ENCODE results near the gene ABHD6. TPM values are rescaled to one million over a fixed set of nuclear protein-coding genes. Genes with fewer than 3 reads are reported as not detected.
"Not testable (repeated sequence)": the region's sequence is repeated elsewhere in the genome, so short reads cannot be mapped to it uniquely, and the experiment has no call there.

ABHD6 gene
- total RNA-seq, 1 donor from 2014 or later: 6.1 TPM

DNA sequence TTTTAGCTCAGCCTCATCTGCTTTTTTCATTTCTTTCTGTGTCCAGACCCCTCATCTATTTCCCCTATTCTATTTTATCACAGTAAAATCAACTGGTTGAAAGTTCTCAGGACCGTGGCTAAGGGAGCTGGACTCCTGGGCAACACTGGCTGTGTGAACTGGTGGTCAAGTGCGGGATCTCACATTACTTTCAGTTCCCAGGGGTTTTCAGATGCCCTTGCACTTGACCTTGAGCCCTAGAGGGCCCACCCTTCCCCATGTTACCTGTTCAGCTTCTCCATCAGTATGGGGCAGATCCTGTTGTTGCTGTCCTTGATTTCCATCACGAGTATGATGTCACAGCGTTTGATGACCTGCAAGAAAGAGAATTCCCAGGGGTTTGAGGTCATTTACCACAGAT, 29.6 kb upstream of the ABHD6 start:
- no peak for DNase-seq (ENCODE audit: low read depth)

DNA sequence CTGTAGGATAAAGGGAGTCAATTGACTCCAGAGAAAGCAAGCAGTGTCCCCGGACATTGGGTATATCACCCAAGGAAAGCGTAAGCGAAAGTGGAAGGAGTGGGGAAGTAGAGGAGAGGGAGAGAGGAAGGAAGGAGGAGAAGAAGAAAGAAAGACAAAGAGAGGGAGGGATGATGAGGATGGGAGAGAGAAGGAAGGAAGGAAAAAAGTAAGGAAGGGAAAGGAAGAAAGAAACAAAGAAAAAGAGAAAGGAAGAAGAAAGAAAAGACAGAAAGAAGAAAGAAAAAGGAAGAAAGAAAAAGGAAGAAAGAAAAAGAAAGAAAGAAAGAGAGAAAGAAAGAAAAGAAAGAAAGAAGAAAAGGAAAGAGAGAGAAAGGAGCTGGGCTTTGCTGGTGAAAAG, 27.7 kb upstream of the ABHD6 start:
- DNase-seq (ENCODE audit: low read depth): no peak

DNA sequence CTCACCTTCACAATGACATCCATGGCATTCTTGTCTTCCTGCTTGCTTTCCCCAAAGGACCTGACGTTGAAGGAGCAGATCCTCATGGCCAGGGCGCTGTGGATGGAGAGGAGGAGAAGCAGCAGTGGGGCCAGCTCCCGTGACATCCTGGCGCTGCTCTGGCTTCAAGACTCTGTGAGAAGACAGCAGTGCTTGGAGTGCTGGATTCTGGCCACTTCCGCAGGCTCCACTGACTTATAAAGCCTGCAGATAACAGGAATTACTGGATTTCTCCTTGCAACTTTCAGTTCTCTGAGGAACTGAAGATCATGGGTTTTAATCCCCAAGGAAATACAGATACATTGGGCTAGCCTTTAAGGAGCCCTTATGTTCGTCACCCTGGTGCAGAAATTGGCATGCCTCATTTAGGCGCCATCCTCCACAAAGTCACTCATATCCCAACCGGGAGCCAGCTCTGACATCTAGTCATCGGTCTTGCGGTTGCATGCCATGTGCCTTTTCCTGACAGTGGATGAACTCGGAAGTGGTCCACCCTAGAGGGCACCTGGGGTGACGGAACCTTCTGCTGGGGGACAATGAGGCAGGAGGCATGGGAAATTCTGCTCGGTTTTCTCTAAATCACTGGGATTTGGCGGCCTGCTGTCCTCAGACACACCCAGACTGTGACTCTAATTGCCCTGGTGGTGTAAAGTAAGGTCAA, 26.7 kb upstream of the ABHD6 start, which contains the start of gene DNASE1L3:
Gene DNASE1L3 (minus strand): TSS at position 212 of the 700 bp plus-strand sequence. CDS start 66 bp downstream, at position 146.
- no peak for DNase-seq (ENCODE audit: low read depth)

DNA sequence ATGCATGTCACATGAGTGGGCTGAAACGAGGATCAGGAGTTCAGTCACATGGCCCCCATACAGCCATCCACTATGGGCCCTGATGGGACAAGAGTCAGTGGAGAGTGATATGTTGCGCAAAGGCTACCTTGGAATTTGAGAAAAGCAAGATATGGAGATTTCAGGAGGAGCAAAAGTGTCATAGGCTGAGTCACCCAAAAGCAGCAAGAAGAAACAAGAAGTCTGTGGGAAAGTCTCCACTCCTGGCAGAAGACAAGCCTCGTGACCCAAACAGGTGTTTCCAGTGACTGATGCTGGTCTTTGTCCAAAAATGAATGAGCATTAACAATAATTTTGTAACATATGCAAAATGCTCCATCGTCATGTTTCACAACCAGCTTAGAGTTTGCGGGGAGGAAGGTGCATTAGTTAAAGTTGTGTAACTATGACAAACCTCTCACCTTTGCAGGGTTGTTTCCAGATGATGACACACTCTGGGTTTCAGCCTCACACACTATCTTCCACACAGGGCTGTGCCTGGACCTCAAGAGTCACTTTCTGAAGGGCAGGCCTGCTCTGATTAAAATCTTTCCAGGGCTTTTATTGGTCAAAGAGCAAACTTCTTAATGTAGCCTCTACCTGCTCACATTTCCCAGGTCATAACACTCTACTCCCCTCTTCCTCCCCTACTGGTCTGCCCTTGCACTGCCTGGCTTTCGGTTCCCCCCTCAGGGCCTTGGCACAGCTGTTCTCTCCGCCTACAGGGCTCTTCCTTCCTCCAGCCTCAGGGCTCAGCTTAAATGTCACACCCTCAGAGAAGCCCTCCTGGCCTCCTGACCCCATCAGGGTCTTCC, 22.9 kb upstream of the ABHD6 start:
- peak; percentile 55 for DNase-seq (ENCODE audit: low read depth)

DNA sequence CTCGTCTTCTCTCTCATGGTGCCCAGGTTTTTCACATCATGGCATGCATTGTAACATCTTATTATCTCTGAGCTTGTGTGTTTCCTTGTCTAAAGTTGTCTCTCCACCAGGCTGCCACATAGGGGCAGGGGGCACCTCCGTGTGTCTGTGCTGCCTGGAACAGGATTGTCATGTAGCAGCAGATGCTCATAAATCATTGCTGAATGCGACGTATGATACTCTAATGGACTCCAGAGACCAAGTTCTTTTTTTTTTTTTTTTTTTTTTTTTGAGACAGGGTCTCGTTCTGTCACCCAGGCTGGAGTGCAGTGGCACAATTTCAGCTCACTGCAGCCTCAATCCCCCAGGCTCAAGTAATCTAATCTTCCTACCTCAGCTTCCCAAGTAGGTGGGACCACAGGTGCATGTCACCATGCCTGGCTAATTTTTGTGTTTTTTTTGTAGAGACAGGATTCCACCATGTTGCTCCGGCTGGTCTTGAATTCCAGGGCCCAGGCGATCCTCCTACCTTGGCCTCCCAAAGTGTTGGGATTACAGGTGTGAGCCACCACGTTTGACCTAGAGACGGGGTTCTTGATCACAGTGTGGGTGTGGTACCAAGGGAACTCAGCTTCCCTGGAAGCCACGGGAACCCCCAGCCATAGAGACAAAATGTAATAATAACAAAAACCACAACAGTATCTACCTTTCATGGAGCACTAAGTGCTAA, 22.1 kb upstream of the ABHD6 start:
- DNase-seq (ENCODE audit: low read depth): no peak

DNA sequence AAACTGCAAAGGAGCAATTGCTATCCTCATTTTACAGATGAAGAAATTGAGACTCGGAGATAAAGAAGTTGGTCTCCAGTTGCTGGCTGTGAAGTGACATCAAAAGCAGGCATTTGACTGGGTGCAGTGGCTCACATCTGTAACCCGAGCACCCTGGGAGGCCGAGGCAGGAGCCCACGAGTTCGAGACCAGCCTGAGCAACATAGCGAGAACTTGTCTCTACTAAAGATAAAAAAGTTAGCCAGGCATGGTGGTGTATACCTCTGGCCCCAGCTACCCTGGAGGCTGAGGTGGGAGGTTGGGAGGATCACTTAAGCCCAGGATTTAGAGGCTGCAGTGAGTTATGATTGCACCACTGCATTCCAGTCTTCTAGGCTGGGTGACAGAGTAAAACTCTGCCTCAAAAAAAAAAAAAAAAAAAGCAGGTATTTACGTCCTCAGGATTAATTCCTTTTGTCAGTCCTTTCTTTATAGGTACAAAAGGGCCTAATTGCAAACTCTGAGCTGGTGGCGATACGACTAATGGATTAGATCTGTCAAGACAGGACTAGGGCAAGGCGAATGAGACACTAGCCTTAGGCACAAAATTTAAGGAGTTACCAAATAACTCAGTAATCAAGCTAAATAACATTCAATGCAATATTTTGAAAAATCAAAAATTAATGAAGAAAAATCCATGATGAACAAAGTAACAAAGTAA, 20.9 kb upstream of the ABHD6 start:
- no peak for DNase-seq (ENCODE audit: low read depth)

DNA sequence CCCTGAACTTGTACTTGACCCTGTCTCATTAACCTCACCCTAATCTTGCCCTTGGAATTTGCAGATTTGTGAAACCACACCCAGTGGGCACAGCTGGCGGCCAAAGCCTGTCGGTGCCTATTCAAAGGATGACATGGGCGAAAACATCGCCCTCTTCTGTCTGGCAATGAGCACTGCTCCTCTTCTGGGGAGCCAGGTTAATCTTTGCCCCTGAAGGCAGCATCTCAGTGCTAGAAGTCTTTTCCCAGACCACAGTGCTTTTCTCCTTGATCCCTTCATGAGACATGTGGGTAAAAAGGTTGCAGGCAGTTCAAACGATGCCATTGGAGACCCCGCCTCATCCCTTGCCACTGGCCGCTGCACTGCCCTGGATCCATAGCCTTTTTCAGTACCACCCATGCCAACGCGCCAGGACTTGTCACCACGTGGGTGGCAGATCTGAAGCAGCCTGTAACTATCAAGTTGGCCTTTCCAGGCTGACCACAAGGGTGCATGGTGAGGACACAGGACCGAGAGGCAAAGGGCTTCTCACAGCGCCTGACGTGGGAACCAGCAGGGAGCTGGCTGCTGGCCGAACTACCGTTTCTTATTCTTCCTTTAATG, 20.3 kb upstream of the ABHD6 start:
- DNase-seq (ENCODE audit: low read depth): peak; percentile 81

DNA sequence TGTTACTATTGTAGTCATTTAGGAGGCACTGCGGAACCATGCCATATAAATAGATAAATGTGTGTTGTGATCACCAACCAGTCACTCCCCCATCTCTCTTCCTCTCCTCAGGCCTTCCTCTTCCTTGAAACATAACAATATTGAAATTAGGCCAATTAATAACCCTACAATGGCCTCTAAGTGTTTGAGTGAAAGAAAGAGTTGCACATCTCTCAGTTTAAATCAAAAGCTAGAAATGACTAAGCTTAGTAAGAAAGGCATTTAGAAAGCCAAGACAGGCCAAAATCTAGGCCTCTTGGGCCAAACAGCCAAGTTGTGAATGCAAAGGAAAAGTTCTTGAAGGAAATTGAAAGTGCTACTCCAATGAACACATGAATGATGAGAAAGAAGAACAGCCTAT, 18.7 kb upstream of the ABHD6 start:
- DNase-seq (ENCODE audit: low read depth): no peak

DNA sequence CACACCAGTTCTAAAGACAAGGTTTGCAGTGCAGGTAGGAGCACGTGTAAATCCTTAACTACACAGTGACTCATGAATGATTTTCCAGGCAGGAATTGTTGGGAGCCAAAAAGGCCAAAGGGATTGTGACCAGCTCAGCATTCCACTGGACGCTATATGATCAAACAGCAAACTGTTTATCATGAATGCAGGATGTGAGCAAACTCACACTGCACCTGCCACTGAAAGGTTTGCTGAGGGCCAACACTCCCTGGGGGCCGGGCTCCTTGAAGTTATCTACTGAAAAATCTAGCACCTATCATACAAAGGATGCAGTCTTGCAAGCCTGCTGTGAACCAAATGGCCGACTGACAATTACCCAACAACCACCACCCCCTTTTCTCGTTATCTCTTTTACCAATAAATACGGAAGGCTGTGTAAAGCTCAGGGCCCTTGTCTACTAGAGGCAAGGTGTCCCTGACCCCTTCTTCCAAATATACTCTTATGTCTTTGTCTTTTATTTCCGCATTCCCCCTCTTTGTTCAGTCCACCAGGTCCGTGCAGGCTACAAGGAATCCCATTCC, 15.3 kb upstream of the ABHD6 start:
- DNase-seq (ENCODE audit: low read depth): no peak

DNA sequence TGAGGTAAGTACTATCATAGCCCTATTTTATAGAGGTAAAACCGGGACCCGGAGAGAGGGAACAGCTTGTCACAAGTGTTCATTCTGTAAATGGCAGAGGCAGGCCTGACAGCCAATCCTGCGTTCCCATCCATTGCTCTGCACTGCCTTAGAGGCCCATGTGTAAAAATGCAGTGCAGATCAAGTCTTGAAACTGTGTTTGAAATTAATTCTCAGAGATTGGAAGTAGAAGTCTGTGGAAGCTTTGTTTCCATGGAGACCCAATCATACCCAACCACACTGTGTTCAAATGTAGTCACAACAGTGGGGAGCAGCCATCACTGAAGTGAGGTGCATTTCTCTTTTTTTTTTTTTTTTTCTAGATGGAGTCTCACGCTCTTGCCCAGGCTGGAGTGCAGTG, 13.7 kb upstream of the ABHD6 start:
- no peak for DNase-seq (ENCODE audit: low read depth)

DNA sequence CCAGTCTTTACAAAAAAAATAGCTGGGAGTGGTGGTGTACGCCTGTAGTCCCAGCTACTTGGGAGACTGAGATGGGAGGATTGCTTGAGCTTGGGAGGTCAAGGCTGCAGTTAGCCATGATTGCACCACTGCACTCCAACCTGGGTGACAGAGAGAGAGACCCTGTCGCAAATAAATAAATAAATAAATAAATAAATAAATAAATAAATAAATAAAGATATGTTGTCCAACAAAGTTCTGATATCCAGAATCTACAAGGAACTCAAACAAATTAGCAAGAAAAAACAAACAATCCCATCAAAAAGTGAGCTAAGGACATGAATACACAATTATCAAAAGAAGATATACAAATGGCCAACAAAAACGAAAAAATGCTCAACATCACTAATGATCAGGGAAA, 9.7 kb upstream of the ABHD6 start:
- not testable (repeated sequence) for DNase-seq (ENCODE audit: low read depth)

DNA sequence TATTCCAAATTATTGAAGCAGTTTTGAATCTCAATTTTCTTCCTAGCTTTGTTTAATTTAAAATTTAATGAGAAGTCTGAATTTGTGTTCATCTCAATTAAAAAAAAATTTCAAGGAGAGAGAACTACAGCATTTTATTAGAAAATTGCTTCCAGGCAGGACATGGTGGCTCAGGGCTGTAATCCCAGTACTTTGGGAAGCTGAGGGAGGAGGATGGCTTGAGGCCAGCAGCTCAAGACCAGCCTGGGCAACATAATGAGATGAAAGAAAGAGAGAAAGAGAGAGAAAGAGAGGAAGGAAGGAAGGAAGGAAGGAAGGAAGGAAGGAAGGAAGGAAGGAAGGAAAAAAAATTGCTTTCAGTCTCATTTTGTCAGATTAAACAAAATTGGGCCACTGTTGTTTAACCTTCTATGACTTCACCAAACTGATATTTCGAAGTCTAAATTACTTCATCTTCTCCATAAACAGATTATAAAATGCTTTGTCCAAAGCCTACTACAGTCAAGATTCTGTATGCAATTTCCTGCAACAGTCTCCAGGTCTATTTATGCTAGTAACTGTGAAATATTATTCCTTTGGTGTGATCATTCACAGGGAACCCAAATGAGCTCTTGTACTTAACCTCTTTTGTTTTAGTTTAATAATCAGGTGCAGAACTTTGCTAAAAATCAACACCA, 6.6 kb upstream of the ABHD6 start:
- no peak for DNase-seq (ENCODE audit: low read depth)

DNA sequence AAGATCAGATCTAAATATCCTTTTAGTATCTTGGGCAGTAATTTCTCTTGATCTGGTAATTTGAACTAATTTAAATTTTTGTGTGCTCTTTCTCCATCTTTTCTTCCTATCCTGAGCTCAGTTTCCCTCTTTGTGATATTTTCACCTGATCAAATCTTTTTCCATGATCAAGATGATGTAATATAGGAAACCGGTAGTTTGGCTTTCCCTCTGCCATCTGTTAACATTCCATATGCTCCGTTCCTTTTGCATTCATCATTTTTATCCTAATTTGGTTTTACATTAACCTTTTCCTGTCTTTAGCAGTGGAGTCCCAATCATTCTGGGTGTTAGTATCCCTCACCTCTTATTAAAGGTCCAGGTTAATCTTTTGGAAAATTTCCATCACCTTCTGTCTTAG, 5.9 kb upstream of the ABHD6 start:
- DNase-seq (ENCODE audit: low read depth): no peak

DNA sequence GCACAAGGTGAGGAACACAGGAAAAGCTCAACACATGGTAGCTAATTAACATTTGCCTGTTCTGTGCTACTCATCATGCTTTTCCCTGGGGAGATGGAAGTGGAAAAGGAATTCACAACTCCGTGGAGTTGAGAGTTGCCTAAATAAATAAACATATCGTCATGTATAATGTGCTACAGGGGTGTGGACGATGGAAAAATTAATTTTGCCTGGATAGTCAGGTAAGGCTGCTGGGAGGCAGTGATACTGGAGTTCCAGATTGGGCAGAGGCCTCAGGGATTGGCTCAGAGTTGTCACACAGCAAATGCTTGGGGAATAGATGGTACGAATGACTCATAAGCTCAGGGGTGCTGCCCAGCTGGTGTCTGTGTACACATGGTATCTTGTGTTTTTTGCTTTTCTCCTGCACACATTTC, 3.1 kb upstream of the ABHD6 start:
- peak; percentile 69 for DNase-seq (ENCODE audit: low read depth)

DNA sequence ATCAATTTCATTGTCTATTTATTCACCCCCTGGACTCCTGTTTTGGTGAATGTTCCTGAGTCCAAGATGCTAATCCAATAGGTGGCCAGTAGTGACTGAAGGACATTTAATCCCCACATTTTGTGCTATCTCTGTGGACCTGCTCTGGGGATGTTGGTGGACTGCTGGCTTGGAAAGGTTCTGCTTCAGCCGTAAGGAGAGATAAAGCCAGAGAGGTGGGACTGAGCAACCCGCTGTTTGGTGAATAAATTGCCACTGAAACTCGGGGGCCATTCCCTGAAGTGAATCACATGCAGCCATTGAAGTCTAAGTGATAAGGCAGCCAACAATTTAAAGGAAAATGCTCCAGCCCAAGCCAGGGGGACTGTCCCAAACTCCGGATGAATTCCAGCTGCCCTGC, 1.6 kb upstream of the ABHD6 start:
- no peak for DNase-seq (ENCODE audit: low read depth)

DNA sequence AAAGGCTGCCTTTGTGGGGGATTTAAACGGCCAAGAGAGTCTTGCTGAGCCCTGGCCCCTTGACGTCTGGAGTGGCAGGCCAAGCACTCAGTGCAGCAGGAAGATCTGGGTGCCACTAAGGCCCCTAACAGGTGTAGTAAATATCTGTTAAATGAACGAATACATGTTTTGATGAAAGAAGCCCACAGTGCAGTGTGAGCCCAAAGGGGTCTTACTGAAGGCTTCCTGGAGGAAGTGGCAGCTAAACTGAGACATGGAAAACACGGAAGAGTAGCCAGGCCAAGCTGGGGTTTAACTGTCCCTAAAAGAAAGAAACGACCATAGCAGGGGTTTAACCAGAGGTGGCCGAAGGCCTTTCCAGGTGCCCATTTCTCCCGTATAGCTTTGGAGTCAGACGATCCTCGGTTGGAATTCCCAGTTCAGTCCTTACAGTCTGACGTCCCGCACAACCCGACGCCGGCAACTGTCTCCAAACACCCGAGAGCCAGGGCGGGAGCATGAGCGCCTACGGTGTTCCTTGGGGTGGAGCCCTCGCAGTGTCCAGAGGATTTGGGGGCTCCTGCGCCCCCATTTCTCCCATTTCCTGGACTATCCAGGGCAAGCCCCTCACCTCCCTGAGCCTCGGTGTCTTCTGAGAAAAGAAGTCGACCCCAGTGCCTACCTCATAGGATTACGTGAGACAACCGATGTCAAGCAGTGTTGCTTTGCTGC, 910 bp upstream of the ABHD6 start:
- DNase-seq (ENCODE audit: low read depth): no peak

DNA sequence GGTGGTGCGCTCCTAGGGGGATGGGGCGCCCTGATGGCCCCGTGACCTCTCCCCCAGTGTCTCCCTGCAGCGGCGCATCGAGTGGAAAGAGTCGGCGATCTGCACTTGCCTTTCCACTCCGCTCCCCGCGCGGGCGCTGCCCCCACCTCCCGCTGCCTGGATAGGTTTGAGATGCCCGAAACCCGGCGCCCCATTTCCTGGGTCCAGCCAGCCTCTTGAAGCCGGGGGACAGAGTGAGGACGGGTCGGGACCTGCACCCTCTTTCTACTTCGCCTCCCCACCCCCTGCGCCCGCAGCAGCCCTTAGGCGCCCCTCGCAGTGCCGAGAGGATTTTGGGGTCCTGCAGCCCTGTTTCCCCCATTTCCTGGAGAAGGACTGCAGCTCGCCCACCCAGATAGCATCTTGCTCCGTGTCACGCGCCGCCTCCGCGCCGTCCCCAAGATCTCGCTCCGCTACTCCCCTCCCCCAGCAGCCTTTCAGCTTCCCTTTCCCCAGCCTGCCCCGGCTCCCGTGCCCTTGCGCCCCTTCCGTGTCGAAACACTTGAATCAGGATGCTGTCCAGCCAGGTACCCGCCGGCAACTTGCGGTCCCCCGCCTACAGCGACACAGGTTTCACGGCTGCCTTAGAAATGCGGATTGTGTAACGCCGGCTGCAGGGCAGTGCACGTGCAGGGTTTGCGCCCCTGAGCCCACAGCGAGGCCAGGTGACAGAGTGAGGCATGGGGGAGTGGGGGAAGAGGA, 519 bp downstream of the ABHD6 start:
- no peak for DNase-seq (ENCODE audit: low read depth)

DNA sequence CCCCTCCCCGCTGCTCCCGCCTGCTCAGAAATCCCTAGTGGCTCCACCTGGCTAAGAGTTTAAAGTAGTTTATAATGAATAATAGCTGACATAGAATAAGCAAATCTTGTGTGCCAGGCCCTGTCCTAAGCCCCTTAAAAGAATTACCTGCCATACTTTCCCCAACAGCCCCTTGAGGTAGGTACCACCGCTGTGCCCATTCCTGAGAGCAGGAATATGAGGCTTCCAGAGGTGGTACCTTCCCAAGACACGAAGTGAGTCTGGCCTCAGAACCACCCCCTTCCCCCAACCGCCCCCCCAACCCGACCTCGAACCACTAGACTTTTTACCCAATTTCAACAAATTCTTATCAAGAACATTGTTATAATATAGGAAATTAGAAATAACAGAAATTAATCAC, 1.2 kb downstream of the ABHD6 start:
- no peak for DNase-seq (ENCODE audit: low read depth)

All from myocyte (in vitro differentiated cells).